Esophagus muscularis mucosa (tissue), 4 donors: ENCODE measurements around the gene TMUB2. TPM values are rescaled to one million over a fixed set of nuclear protein-coding genes. Genes with fewer than 3 reads are reported as not detected.
A peak's percentile ranks its signal among the peaks of the same experiment; 100 is the strongest.

Source experiments
- DNase-seq: peaks from one replicate; pipeline ENCODE4 v3.0.0-alpha.2; 2017; ENCODE audit errors: extremely low spot score
- H3K27ac ChIP-seq, 4 donors: fragments of 200-600 bp; sonication (generic); replicated peaks in 1 of 4; 1 replicate in 3 of 4; 2 replicates in 1 of 4; pipeline ENCODE4 v1.5.1; 2016 to 2019; ENCODE audit warnings: mild to moderate bottlenecking in 1 of 4
- H3K27me3 ChIP-seq, 4 donors: fragments of 200-600 bp; sonication (generic); one replicate each; pipeline versions ENCODE4 v1.5.1 to v1.6.0; 2016 to 2019
- H3K36me3 ChIP-seq, 4 donors: fragments of 200-600 bp; sonication (generic); one replicate each; pipeline ENCODE4 v1.5.1; 2016 to 2019
- H3K4me1 ChIP-seq, 4 donors: fragments of 200-600 bp; sonication (generic); one replicate each; pipeline ENCODE4 v1.5.1; 2016 to 2019
- H3K4me3 ChIP-seq, 4 donors: fragments of 200-600 bp; sonication (generic); 1 replicate in 2 of 4; 2 replicates in 2 of 4; pipeline ENCODE4 v1.5.1; 2016 to 2019; ENCODE audit warnings: mild to moderate bottlenecking in 4 of 4, moderate library complexity in 1 of 4
- H3K9me3 ChIP-seq, 4 donors: fragments of 200-600 bp; sonication (generic); 1 replicate in 3 of 4; 2 replicates in 1 of 4; pipeline ENCODE4 v1.5.1; 2016 to 2019
- EP300 ChIP-seq: sonication (generic); formaldehyde crosslinking; IDR thresholded peaks from one replicate; pipeline ENCODE4 v1.6.1; 2017; ENCODE audit warnings: antibody characterized with exemption
- POLR2A ChIP-seq: fragments of 450-650 bp; IDR thresholded peaks from one replicate; pipeline ENCODE4 v1.6.1; 2017; ENCODE audit warnings: antibody characterized with exemption, moderate library complexity, mild to moderate bottlenecking, low read depth
- POLR2AphosphoS5 ChIP-seq, 2 donors: sonication (generic); formaldehyde crosslinking; IDR thresholded peaks; one replicate each; pipeline ENCODE4 v1.6.1; 2017; ENCODE audit warnings: antibody characterized with exemption in 2 of 2
- WGBS: methylation state at CpG from one replicate; pipeline ENCODE4 v1.1.5; 2018; 5-methylcytosine and 5-hydroxymethylcytosine counted together
- intact Hi-C: fragments of 100-400 bp; cut with DNase I; formaldehyde crosslinking; loops from one replicate; pipeline ENCODE4 v1.15.1; 2023
- total RNA-seq, 4 donors: library from RNA; depleted of rRNA; stranded (reverse); fragments of >200 nt; gene quantifications; one replicate each; pipeline versions ENCODE4 v1.1.0 to v1.2.1, GENCODE V29; 2016
- TF ChIP-seq, protein P1 (sequence below), 3 experiments: fragments of 200-600 bp in 2 of 3; fragments of 450-650 bp in 1 of 3; sonication (generic) in 2 of 3; IDR thresholded peaks; one replicate each; pipeline ENCODE4 v1.5.1; 2017 to 2019; ENCODE audit warnings: antibody characterized with exemption in 3 of 3, mild to moderate bottlenecking in 2 of 3, moderate library complexity in 1 of 3

The TMUB2 gene
- total RNA-seq, 4 donors from 2014 or later = 25.3 to 50.3 (median 33.4) TPM

DNA sequence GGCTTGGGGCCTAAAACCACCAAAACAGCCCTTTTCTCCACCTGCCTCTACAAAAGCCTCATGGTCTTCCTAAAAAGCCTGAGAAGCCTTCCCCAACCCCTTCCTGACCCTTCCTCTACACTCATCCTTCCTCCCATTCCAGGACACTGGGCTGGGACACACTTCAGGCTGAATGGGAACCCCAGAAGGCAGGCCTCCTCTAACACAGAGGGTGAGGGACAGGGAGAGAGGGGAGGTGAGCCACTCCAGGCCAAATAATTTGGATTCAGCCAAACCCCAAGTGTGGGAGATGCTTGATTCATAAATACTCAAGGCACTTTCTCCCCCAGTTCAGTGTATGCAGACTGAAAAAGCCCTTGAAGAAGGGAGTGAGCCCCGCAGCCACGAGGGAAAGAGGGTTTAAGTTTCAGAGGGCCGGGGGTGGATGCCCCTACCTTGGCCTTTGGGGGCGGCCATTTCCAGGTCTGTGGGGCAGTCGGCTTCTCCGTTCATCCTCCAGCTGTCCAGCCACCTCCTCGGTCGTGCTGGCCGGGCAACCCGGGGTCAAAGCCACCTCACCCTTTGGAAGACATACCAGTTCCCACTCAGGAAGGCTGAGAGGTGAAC lies 31.1 kb downstream of the TMUB2 start:
- Histone ChIP-seq H3K9me3 (no peaks in the 10 kb centered on the region), H3K27ac (peak overlapping the region; percentile 100), H3K4me1 (peaks cover 26 to 49% (median 38%) of the 10 kb centered on the region in 4 donors), H3K27me3 (no peaks in the 10 kb centered on the region), H3K36me3 (peaks cover 27 to 44% (median 41%) of the 10 kb centered on the region in 4 donors), H3K4me3 (peak overlapping the region; percentile 92 to 98 (median 96))
- intact Hi-C loops = loop anchor here (2.0 kb wide), 1 partner anchor 107 kb away; the partner anchor contains the start of gene SLC25A39
- TF ChIP-seq EP300 = no peak
- no peak for TF ChIP-seq POLR2AphosphoS5 (IDR thresholded peaks at IDR 0.05)
- TF ChIP-seq POLR2A = no peak
- TF ChIP-seq, protein P1, sequence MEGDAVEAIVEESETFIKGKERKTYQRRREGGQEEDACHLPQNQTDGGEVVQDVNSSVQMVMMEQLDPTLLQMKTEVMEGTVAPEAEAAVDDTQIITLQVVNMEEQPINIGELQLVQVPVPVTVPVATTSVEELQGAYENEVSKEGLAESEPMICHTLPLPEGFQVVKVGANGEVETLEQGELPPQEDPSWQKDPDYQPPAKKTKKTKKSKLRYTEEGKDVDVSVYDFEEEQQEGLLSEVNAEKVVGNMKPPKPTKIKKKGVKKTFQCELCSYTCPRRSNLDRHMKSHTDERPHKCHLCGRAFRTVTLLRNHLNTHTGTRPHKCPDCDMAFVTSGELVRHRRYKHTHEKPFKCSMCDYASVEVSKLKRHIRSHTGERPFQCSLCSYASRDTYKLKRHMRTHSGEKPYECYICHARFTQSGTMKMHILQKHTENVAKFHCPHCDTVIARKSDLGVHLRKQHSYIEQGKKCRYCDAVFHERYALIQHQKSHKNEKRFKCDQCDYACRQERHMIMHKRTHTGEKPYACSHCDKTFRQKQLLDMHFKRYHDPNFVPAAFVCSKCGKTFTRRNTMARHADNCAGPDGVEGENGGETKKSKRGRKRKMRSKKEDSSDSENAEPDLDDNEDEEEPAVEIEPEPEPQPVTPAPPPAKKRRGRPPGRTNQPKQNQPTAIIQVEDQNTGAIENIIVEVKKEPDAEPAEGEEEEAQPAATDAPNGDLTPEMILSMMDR (IDR thresholded peaks at IDR 0.05) = no peak
- WGBS = 10% methylated on average over 8 of the region's 10 CpGs
- DNase-seq = no peak

DNA sequence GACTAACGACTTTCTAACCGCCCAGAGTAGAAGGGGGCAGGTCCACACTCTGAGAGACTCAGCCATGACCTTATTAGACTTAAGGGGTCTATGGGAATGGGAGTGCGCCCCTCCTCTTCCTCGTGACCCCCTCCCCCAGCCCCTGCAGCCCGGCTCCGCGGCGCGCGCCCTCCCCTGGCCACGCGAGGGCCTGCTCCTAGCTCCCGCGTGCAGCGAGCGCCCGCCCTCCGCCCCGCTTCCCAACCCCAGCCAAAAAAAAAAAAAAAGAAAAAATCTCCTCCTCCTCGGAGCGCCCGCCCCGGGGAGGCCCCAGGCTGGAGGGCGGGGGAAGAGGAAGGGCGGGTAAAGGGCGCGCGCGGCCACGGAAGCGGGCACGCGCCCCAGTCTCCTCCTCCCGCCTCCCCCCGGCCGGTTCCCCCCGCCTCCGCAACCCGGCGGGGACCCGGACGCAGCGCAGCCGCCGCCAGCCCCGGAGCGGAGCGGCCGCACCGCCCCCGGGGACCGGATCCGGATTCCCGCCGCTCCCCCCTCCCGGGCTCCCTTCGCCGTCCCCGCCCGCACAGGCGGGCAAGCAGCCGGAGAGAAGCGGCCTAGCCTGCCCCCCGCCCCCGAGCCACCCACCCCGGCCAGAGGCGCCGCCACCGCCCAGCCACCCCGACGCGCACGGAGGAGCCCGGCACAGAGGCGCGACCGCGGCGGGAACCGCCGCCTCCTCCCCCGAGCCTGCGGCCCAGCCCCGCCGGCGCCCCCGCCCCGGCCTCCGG lies 31.8 kb downstream of the TMUB2 start:
- Histone ChIP-seq H3K4me1 (peaks cover 33 to 53% (median 42%) of the 10 kb centered on the region in 4 donors), H3K36me3 (peaks cover 27 to 37% (median 36%) of the 10 kb centered on the region in 4 donors), H3K27ac (peak overlapping the region; percentile 100), H3K9me3 (no peaks in the 10 kb centered on the region), H3K4me3 (peak overlapping the region; percentile 92 to 98 (median 96)), H3K27me3 (no peaks in the 10 kb centered on the region)
- WGBS = 0% methylated on average over 18 of the region's 89 CpGs
- intact Hi-C loops = loop anchor here (2.0 kb wide), 1 partner anchor 106 kb away; the partner anchor contains the start of gene SLC25A39
- TF ChIP-seq EP300 = no peak
- TF ChIP-seq, protein P1 (IDR thresholded peaks at IDR 0.05) = peak; percentile 54 to 77 (median 68)
- peak; percentile 69 for TF ChIP-seq POLR2A
- peak; percentile 64 to 80 for TF ChIP-seq POLR2AphosphoS5 (IDR thresholded peaks at IDR 0.05)
- DNase-seq = no peak

DNA sequence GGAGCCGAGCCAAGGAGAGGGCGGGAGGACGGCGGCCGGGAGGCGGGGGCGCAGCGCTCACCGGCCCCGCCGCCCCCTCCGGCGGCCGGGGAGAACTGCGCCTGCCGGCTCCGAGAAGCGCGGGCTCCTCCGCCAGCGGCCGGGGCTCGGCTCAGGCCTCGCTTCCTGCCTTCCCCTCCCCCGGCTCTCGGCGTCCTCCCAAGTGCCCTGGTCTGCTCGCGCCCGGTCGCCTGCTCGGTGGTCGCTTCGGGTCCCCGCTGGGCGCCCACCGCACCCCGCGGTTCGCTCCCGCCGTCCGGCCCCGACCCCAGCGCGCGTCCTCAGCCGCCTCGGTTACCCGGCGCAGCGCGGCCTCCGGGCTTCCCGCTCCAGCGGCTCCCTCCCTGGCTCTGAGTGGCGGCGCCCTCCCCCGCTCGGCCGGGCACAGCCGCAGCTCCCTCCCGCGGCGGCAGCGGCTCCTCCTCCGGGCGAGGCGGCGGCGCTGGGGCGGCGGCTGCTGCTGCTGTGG lies 32.4 kb downstream of the TMUB2 start:
- peaks cover 38 to 59% (median 48%) of the 10 kb centered on the region in 4 donors for H3K4me1 ChIP-seq
- no peak for DNase-seq
- H3K27ac ChIP-seq = peak overlapping the region; percentile 100
- peaks cover 26 to 31% (median 30%) of the 10 kb centered on the region in 4 donors for H3K36me3 ChIP-seq
- intact Hi-C loops = loop anchor here (2.0 kb wide), 1 partner anchor 106 kb away; the partner anchor contains the start of gene SLC25A39
- no CpG with 5 or more reads among the region's 73 CpGs for WGBS
- H3K9me3 ChIP-seq = no peaks in the 10 kb centered on the region
- H3K27me3 ChIP-seq = no peaks in the 10 kb centered on the region
- TF ChIP-seq EP300 (no peak), POLR2AphosphoS5 (IDR thresholded peaks at IDR 0.05) (peak in 1 of 2 donors; percentile 4), POLR2A (no peak)
- TF ChIP-seq, protein P1 (IDR thresholded peaks at IDR 0.05) = peak; percentile 32 to 71 (median 39)
- peak overlapping the region; percentile 92 to 98 (median 96) for H3K4me3 ChIP-seq

DNA sequence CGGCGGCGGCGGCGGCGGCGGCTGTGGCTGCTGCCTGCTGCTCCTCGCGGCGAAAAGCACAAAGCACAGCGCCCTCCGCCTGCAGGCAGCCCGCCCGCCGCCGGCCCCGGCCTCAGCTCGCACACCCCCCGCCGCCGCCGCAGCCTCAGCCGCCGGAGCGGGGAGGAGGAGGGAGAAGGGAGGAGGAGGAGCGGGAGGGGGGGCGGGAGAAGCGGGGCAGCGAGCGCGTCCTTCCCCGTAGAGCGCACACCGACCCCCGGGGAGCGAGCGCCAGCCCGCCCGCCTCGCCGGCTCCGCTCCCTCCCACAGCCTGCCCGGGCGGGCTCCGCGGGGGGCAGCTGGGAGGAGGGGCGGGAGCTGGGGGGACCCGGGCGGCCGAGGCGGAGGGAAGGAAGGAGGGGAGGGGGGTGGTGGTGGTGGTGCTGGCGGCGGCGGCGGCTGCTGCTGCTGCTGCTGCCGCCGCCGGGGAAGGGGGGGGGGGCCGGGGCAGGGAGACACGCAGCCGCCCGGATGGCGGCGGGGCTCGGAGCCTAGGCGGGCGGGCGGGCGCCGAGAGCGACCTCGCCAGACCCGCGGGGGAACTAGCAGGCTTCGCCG lies 32.9 kb downstream of the TMUB2 start, which contains the start of gene UBTF:
UBTF (minus strand) TSS at position 60 of the 597 bp plus-strand sequence. CDS start 1,446 bp downstream, outside the sequence.
- H3K4me1 ChIP-seq = peaks cover 38 to 62% (median 53%) of the 10 kb centered on the region in 4 donors
- TF ChIP-seq POLR2A = no peak
- TF ChIP-seq, protein P1 (IDR thresholded peaks at IDR 0.05) = no peak
- no peak for TF ChIP-seq POLR2AphosphoS5 (IDR thresholded peaks at IDR 0.05)
- TF ChIP-seq EP300 = no peak
- H3K9me3 ChIP-seq = no peaks in the 10 kb centered on the region
- no peaks in the 10 kb centered on the region for H3K27me3 ChIP-seq
- H3K36me3 ChIP-seq = peaks cover 20 to 25% (median 24%) of the 10 kb centered on the region in 4 donors
- H3K27ac ChIP-seq = peak within 1 kb of the TSS; percentile 100
- intact Hi-C loops = loop anchor here (2.0 kb wide), 1 partner anchor 105 kb away; the partner anchor contains the start of gene SLC25A39
- 3% methylated on average over 18 of the region's 76 CpGs for WGBS
- H3K4me3 ChIP-seq = peak within 1 kb of the TSS; percentile 92 to 98 (median 96)
- DNase-seq = peak; percentile 92
